ENCODE results near the gene HIC2.
"Not testable (repeated sequence)": the region's sequence is repeated elsewhere in the genome, so short reads cannot be mapped to it uniquely, and the experiment has no call there.

The HIC2 gene

GRCh38 chr22:21417227-21417746, at the start of gene HIC2:
Gene HIC2, plus strand, starts transcription at chr22:21417371. Its CDS starts 25,461 bp downstream, at chr22:21442832.
- peak; percentile 25 for DNase-seq

DNA sequence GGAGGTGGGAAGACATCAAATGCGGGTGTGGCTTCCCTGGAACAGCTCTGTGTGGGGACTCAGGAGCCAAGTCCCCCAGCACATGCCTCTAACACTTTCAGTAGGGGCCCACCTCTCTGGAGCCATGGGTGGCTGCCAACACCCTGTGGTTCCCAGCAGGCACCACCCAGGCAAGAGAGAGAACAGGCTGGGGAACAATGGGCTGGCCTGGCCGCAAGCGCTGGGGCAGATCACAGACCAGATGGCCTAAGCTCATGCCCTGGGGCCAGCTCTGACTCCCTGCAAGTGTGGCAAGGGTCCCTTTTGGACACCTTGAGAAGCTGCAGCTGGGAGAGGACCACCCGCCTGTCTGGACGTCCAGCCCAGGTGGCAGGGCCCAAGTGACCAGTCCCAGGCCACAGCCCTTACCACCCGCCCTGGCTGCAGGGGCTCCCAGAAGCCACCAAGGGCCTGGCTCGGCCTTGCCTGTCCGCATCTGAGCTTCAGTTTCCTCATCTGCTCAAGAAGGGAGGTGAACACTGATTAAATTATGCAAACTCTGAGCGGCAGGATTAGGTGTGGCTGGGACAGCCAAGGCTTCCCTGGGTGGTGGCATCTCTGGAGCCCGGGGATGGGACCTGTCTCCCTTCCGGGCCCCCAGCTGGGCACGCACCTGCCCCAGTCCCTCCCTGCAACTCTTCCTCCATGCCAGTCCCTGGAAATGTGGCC, 48.4 kb upstream of the HIC2 start:
- DNase-seq = not testable (repeated sequence)

GRCh38 chr22:21375880-21376279, 41.3 kb upstream of the HIC2 start:
- not testable (repeated sequence) for DNase-seq

DNA sequence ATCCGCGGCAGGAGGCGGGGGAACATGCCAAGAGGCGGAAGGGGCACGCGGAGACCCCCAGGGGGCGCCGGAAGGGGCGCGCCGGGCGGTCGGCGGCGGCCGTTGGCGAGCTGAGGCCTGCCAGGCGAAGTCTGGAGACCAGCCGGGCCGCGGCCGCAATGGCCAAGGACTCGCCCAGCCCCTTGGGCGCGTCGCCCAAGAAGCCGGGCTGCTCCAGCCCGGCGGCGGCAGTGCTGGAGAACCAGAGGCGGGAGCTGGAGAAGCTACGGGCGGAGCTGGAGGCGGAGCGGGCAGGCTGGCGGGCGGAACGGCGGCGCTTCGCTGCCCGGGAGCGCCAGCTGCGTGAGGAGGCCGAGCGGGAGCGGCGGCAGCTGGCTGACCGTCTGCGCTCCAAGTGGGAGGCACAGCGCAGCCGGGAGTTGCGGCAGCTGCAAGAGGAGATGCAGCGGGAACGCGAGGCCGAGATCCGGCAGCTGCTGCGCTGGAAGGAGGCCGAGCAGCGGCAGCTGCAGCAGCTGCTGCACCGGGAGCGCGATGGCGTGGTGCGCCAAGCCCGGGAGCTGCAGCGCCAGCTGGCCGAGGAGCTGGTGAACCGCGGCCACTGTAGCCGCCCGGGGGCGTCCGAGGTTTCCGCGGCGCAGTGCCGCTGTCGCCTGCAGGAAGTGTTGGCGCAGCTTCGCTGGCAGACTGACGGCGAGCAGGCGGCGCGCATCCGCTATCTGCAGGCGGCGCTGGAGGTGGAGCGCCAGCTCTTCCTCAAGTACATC, 33.3 kb upstream of the HIC2 start, which contains the start of gene RIMBP3B:
Gene RIMBP3B (plus strand): TSS at position 51 of the 767 bp plus-strand sequence. CDS start 108 bp downstream, at position 159.
- not testable (repeated sequence) for DNase-seq

- DNase-seq = not testable (repeated sequence)
Observed at GRCh38 chr22:21384468-21385357, 32.5 kb upstream of the HIC2 start.

GRCh38 chr22:21389480-21389879, 27.7 kb upstream of the HIC2 start:
- DNase-seq = not testable (repeated sequence)

GRCh38 chr22:21390013-21390412, 27.2 kb upstream of the HIC2 start:
- DNase-seq = not testable (repeated sequence)

GRCh38 chr22:21394613-21395012, 22.6 kb upstream of the HIC2 start:
- not testable (repeated sequence) for DNase-seq

GRCh38 chr22:21401197-21401969, 15.8 kb upstream of the HIC2 start:
- not testable (repeated sequence) for DNase-seq

GRCh38 chr22:21402763-21403314, 14.3 kb upstream of the HIC2 start:
- DNase-seq = not testable (repeated sequence)

DNA sequence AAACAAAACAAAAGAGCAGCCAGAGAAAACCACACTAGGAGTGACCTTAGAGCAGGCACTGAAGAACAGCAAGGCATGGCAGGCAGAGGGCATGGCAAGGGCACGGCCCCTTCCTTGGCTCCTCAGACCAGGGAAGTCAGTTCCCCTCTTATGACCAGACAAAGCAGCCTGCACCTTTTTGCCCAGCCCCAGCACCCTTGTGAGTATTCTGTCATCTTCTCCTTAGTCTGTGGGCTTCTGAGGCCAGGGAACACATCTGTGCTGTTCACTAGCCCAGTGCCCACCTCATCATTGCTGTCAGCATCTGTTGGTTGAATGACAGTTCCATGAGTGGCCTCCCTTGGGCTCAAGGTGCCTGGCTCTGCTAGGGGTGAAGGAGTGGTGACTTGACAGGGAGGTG, 10.0 kb upstream of the HIC2 start:
- DNase-seq = not testable (repeated sequence)

DNA sequence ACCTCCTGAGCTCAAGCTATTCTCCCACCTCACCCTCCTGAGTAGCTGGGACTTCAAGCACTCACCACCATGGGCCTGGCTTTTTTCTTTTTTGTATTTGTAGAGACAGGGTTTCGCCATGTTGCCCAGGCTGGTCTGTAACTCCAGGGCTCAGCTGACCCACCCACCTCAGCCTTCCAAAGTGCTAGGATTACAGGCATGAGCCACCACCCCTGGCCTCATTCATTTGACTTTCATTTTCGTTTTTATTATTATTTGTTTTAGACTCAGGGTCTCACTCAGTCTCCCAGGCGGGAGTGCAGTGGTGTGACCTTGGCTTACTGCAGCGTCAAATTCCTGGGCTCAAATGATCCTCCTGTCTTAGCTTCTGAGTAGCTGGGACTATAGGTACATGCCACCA, 9.4 kb upstream of the HIC2 start:
- not testable (repeated sequence) for DNase-seq

GRCh38 chr22:21416375-21416774, 796 bp upstream of the HIC2 start:
- DNase-seq = not testable (repeated sequence)

GRCh38 chr22:21417853-21418252, 682 bp downstream of the HIC2 start:
- peak; percentile 10 for DNase-seq

DNA sequence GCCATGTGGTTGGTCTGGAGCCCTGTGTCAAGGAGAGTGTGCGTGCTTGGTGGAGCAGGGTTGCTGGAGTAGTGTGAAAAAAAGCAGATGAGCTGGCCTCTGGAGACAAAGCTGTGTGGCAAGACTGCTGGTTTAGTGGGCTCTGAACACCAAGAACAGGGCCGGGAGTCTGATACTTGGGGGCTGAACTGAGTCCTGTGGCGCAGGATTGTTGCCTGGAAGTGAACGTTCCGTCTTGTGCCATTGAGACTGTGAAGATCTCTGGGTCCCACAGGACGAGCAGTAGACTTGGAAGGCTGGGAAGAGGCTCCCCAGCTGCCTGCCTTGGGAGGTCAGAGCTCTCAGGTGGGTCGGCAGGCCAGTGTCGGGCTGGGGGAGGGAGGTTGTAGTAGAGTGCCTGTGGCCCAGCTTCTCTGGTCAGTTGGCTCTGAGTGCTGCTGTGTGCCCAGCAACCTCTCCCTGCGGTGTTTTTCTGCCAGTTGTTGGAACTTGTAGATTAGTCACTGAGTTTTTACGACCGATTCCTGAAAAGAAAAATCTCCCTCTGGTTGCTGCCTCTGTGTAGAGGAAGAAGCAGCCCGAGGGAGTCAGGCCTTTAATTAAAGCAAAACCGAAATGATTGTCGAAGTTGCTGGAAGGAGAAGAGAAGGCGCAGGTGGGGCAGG, 1.9 kb downstream of the HIC2 start:
- DNase-seq = not testable (repeated sequence)

- DNase-seq = not testable (repeated sequence)
Observed at GRCh38 chr22:21420180-21420763, 3.1 kb downstream of the HIC2 start.

DNA sequence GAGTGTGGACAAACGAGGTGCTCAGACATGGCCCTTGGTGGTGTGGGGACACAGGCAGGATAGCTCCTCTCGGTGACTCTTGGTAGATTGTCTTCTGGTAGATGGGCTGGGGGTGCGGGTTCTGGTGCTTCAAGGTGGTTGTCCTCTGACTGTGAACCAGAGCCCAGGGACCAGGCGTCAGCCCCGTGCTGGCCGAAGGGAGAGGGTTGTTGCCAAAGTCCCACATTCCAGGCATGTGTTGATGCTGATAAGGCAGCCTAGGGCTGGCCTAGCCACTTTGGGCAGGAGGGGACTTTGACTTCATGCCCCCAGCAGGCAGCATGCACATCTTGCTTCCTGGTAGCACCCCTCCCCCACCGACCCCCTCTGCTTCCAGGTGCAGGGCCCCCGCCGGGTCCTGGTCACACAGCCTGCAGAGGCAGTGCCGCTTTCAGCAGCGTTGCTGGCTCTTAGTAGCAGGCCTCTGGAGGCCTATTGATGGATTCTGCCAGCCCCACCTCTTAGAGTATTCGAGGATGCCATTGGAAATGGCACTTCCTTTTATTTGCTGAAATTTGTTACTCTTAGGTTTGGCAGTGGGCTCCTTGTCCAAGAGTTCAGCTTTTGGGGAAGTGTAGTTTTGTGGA, 7.0 kb downstream of the HIC2 start:
- not testable (repeated sequence) for DNase-seq

- not testable (repeated sequence) for DNase-seq
Observed at GRCh38 chr22:21434378-21435233, 17.4 kb downstream of the HIC2 start.

All from CD4-positive, alpha-beta T cell treated with Interleukin-21 for 1 hour (primary cell).